Activated CD4-positive, alpha-beta T cell treated with anti-CD3 and anti-CD28 coated beads for 24 hours (primary cell): Measurements from ENCODE around the gene UBE2L6.

Experiments
- DNase-seq, 2 donors: peaks; one replicate each; pipeline ENCODE4 v3.0.0-alpha.2; 2020; ENCODE audit warnings: low read depth in 2 of 2

Gene UBE2L6

GRCh38 chr11:57530215-57530595 is 37.3 kb downstream of the UBE2L6 start:
- DNase-seq: no peak

- DNase-seq: no peak
Observed at GRCh38 chr11:57529012-57529411, 38.5 kb downstream of the UBE2L6 start.

DNA sequence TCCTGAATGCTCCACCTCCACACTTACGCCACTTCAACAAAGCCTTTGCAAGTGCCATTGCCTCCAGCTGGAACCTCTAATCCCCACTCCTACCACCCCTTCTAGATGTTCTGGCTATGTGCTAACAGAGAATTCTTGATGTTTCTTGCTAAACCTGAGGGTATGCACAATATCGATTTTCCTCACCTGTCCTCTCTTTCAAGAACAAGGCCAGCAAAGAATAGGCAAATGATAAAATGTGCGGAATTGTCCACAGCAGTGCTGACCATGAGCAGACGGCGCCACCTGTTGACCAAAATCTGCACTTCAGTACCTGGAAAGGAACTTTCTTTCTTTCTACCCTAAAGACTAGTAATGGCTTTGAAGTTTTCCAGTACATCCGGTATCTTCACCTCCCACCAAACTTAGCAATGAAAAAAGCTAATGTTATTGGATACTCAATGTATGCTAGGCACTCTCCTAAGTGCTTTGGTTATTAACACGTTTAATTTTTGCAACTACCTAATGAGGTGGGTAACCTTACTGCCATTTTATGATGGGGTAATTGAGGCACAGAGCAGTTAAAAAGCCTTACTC is 40.3 kb downstream of the UBE2L6 start:
- peak; percentile 62 to 72 for DNase-seq

DNA sequence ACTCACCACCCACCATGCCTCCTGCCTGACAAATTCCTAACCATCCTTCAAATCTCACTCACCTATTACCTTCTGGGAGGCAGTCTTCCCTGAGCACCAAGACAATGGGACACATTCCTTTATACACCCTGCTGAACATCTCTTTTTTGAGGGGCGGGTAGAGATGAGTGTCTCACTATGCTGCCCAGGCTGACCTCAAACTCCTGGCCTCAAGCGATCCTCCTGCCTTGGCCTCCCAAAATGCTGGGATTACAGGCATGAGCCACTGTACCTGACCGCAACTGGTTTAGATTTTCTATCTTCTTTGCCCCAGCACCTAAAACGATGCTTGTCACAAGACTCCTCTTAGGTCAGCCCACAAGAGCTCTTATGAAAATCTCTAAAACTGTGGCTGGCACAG is 44.1 kb downstream of the UBE2L6 start:
- no peak for DNase-seq

DNA sequence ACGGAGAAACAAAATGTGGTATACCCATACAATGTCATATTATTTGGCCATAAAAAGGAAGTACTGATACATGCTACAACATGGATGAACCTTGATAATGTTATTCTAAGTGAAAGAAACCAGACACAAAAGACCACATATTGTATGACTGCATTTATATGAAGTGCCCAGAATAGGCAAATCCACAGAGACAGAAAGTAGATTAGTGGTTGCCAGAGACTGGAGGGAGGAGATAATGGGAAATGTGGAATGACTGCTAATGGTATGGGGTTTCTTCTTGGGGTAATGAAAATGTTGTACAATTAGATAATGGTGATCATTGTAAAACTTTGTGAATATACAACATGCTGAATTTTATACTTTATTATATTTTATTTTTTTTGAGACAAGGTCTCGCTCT is 46.4 kb downstream of the UBE2L6 start:
- no peak for DNase-seq

DNA sequence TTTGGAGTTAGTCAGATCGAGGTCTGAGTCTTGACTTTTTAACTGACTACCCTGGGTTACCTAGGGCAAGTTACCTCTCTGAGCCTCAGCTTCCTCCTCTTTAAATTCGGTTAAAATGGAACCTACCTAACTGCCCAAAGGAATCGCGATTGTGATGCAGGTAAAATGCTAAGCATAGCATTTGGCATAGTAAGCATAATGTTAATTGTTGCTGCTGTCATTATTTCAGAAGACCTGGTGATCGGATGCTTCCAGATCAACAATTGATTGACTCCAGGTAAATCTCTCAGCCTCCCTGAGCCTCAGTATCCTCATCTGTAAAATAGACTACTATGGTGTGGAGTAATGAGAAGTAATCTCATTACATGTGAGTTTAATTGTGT is 51.4 kb downstream of the UBE2L6 start:
- DNase-seq: no peak

DNA sequence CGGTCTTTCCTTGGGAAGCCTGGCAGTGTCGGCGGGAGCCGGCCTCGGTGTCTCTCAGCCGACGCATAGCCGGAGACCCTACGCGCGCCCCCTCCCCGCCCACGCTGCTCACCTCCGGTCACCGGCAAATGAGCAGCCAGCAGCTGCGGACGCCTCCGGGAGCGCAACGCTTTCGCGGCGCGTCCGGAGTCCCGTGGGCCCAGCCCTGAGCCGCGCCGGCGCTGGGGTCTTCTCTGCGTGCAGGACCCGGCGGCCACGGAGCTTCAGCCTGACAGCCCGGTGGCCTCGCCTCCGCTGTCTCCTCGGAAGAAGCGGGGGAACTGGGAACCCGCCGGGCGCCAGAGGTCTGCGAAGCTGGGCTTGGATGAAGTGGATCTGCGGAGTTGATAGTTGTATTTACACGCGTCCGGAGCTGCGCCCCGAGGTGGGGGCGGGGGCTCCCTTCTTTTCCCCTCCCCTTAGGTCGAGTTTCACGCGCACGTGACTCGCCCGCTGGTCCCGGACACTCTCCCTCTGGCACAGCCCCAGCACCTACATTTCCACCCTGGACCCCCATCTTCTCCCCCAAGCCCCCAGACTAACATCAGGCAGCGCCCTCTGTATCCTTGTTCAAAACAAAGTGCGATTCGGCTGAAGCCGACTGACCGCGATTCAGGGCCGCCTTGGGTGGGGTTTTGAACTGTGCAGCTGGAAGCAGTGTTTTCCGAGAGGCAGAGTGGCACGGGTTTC is 52.0 kb downstream of the UBE2L6 start, which contains the start of gene SLC43A1:
Gene SLC43A1 (minus strand): TSS at position 371 of the 729 bp plus-strand sequence. CDS start 1,591 bp downstream, outside the sequence.
- DNase-seq: peak in 1 of 2 donors; percentile 37

GRCh38 chr11:57514538-57515331 is 52.7 kb downstream of the UBE2L6 start:
- DNase-seq: peak in 1 of 2 donors; percentile 48

- peak in 1 of 2 donors; percentile 23 for DNase-seq
Observed at GRCh38 chr11:57513911-57514537, 53.4 kb downstream of the UBE2L6 start.

- no peak for DNase-seq
Observed at GRCh38 chr11:57513452-57513795, 54.0 kb downstream of the UBE2L6 start.

GRCh38 chr11:57512646-57513451 is 54.6 kb downstream of the UBE2L6 start:
- DNase-seq: no peak

GRCh38 chr11:57511741-57512430 is 55.6 kb downstream of the UBE2L6 start:
- no peak for DNase-seq

DNA sequence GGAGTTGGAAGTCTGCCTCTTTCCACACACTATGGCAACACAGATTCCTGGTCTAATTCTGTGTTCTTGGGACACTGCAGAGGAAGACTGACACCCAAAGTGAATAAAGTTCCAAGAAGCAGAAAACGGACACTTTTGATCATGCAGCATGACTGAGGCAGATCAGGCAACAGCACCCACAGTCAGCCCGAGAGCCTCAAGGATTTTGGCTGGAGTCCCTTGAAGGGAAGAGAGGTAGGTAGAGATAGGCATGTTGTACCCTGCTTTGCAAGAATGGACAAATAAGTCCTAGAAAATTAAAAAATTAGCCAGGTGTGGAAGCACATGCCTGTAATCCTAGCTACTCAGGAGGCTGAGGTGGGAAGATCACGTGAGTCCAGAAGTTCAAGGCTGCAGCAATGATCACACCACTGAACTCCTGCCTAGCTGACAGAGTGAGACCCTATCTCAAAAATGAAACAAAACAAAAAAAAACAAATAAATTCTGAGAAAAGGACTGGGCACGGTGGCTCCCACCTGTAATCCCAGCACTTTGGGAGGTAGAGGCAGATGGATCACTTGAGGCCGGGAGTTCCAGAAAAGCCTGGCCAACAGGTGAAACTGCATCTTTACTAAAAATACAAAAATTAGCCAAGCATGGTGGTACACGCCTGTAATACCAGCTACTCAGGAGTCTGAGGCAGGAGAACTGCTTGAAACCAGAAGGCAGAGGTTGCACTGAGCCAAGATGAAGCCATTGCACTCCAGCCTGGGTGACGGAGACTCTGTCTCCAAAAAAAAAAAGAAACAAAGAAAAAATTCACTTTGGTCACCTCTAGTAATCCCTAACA is 58.9 kb downstream of the UBE2L6 start:
- DNase-seq: no peak

DNA sequence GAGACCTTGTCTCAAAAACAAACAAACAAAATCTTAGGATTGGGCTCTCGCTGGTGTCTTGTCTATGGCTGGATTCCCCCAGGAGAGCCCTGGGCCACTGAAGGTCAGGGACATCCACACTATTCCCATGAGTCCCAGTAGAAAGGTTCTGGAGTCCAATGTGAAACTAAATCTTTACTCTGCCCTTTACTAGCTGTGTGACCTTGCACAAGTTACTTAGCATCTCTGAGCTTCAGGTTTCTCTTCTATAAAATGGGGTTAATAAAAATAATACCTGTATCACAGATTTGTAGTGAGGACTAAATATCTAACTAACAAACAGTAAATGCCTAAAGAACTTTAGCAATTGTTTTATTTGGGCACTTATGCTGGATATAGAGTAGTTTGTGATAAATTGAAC is 61.0 kb downstream of the UBE2L6 start:
- DNase-seq: no peak

DNA sequence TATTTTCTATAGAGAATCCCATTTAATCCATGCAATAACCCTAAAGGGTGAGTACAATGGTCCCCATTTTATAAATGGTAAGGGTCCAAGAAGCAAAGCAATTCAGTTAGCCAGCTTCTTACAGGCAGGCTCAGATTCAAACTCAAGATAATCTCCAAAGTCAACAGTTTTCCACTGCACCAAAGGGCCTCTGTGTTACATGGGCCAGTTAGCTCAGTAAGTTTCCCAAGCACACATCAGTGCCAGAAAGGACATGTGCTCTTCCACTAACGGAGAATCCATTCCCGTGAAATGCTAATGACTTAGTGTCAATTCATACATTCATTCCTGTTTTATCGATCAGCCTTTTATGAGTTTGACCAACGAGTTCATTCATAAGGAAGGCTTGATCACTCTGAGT is 63.0 kb downstream of the UBE2L6 start:
- no peak for DNase-seq

DNA sequence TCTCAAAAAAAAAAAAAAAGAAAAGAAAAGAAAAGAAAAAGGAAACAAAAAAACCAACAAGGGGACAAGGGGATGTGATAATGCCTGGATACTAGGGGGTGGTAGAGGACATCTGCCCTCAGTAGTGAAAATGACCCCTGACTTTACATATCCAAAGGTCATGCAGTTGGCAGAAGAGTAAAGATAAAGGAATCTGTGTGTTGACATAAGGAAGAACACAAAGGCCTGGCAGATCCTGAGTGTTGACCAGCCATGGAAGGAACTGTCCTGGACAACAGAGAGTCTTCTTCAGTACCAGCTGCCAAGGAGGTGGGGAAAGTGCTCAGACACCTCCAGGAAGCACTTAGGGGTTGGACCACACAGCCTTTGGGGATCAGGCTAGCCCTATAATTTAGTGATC is 64.6 kb downstream of the UBE2L6 start:
- no peak for DNase-seq

DNA sequence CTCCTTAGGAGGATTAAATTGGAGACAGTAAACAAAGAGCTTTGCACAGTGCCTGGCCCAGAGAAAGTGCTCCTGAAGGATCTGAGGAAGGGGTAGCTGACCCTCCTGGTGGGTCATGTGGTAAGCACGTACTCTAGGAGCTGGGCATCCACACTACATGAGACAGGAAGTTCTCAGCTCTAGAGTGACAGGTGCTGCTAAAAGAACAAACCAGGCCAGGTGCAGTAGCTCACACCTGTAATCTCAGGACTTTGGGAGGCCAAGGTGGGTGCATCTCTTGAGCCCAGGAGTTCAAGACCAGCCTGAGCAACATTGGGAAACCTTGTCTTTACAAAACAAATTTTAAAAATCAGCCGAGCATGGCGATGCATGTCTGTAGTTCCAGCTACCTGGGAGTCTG is 65.1 kb downstream of the UBE2L6 start:
- DNase-seq: no peak

DNA sequence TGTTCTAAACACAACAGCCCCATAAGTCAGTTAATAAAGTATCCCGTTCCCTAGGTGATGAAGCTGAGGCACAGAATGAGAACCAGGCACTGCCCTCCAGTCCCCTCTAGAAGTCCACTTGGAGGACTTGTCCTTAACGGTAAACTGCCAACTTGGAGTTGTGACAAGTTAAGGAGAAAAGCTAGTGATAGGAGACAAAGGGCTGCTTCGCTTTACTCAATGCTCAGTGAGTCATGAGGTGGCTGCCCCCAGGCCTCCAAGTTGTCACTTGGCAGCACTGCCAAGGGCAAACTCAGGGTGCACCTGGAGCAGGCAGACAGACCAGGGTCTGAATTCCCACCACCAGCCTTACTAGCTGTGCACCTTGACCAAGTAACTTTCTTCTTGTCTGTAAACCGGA is 65.5 kb downstream of the UBE2L6 start:
- DNase-seq: no peak
